ENCODE measurements around the gene TMEM266.

GRCh38 chr15:76071806-76072205, 12.0 kb downstream of the TMEM266 start:
- TF ChIP-seq POLR2AphosphoS5 (IDR thresholded peaks at IDR 0.05; ENCODE audit: borderline replicate concordance, low read depth, low read length): no peak
- TF ChIP-seq EZH2 (IDR thresholded peaks at IDR 0.05): no peak
- no peak for TF ChIP-seq FOXP2 (optimal IDR thresholded peaks at IDR 0.05; ENCODE audit: control extremely low read depth, extremely low read length, insufficient read depth)
